Middle frontal gyrus (tissue), 1 donor: ENCODE results near the gene CDH4.

ENCODE experiments used
- DNase-seq: peaks from one replicate; pipeline ENCODE4 v3.0.0-alpha.2; 2015; ENCODE audit warnings: low spot score; ENCODE audit errors: extremely low spot score

CDH4 gene

DNA sequence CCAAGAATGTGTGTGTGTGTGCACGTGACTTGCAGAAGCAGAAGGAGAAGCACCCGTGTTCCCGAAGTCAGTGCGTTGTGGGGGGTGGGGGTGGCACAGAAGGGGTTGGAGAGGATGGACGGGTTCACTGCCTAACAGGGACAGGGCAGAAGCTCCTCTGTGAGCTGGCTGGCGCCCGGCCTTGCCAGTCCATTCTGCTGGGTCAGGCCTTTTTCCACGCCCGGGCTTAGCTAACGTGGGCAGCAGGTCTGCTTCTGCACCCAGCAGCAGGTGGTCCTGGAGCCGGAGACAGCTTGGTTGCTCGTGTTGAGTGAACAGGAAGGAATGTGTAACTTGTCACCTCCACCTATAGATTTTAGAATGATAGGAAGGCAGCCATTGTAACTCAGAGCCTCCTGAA lies 374.4 kb downstream of the CDH4 start:
- no peak for DNase-seq

DNA sequence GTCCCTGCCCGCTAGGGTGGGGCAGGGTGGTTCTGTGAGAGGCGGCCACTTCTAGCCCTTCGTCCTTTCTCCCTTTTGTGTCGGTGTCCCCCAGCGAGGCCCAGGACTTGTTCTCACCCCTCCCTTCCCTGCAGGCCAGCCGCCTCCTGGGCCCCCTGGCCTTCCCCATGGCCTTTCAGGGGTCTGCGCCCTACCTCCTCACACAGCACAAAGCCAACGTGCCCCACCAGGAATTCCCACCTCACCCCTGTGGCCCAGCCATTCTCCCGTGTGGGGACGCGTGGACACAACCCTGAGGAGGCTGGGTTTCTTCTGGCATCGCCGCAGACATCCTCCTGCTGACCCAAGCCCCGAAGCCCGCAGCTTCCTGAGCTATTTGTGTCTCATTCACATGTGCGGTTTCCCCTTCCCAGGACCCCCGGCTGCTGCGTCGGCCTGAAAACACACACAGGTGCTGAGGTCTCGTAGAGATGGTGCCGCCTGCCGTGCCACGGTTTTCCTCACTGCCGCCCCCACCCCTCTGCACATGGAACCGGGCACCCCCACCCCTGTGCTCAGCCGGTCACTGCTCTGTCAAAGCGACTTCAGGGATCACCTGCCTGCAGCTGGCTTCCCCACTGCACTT lies 375.8 kb downstream of the CDH4 start:
- no peak for DNase-seq

DNA sequence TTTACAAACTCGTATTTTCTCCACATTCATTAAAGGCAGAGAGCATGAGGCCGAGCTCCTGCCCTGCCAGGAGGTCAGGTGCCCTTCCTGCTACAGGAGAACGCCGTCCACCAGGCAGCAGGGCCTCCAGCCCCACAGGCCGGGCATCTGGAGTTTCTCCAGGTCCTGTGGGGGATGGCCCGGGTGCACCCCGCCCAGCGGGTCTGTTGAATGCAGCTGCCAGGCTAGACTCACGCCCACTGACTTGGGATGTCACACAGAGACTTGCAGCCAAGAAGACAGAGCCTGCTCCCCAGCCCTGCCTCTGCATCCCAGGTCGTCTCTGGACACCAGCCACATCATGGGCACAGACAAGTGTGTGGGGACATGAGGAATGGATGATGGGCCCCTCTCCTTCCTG lies 376.4 kb downstream of the CDH4 start:
- no peak for DNase-seq

DNA sequence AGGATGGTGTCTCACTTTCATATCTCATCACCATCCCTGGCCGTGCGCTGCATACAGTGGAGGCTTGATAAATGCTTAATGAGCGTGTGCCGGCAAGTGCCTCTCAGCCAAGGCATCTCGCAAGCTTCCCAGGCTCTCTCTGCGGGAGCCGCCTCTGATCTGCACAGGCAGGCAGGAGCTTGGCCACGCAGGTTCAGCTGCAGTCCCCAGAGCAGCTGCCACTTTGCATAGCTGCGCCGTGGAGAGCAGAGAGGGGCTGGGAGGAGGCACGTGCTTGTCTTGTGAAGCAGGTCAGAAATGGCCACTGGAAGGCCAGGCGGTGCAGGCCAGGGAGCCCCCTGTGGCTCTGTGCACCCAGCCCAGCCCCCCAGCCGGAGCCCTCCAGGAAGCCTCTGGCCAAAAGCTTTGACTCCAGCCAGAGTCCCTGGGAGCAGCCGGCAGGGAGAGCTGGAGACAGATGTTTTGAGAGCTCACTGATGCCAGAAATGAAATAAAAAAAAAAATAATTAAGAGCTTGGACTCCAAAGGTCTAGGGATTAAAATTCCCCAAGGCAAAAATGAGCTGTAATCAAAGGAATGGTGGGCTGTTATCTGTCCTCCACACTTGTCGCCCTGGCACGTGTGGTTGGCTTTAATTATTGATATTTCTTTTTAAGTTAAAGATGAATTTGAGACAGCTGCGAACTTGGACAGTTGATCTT lies 377.0 kb downstream of the CDH4 start:
- no peak for DNase-seq

DNA sequence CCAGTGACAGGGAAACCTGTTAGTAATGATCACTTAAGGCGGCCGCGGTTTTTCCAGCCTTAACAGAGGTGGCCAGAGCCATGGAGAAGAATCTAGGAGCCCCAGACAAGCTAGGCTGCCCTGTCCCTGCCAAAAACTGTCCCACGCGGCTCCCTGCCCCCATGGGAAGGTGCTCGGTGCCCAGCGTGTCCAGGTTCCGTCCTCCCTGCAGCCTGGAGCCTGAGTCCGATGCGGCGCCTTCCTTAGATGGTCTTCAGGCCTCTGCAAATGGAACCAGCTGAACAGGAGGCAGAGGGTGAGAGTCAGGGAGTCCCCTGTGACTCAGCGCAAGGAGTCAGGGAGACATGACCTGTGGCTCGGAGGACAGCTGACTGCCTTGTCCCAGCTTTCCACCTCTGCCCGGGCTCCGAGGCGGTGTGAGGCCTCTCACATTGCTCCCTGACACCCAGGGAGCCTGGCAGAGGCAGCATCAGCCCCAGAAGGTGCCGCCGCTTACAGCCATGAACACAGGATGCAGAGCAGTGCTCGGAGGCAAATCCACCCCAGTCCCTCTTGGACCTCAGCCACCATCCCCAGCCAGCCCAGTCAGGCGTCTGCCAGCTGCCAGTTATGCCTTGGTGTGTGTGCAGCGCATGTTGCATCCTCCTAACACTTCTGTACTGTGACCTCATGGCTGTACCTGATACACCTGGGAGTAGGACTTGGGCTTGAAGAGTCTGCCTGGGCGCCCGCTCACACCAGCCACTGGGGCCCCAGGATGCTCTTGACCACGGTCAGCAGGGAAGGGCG lies 377.7 kb downstream of the CDH4 start:
- no peak for DNase-seq

DNA sequence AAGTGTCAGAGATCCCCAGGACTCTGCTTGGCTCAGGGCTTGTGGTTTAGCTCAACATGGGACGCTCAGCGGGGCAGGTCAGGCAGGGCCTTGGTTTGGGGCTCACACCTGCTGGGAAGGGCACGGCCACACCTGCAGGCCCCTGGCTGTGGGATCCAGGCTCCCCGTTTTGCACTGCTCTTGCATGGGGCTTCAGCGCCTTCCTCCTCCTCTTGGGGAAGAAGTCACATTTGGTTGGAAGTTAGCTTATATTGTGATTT lies 378.3 kb downstream of the CDH4 start:
- no peak for DNase-seq

DNA sequence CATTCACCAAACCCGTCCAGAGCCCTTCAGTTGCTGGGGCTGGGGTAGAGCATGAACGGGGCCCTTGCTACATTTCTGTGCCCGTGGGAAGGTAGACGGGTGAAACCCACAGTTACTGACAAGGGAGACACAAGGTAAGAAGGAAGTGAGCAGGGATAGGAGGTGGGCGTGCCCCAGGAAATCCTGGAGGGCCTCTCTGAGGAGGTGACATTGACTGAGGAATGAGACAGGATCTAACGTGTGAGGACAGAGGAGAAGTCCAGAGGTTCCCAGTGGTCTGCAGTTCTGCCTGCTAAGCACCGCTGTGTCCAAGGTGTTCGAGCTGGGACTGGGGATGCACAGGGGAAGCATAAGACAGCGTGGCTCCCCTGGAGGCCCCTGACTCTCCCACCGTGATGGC lies 378.8 kb downstream of the CDH4 start:
- DNase-seq: no peak

DNA sequence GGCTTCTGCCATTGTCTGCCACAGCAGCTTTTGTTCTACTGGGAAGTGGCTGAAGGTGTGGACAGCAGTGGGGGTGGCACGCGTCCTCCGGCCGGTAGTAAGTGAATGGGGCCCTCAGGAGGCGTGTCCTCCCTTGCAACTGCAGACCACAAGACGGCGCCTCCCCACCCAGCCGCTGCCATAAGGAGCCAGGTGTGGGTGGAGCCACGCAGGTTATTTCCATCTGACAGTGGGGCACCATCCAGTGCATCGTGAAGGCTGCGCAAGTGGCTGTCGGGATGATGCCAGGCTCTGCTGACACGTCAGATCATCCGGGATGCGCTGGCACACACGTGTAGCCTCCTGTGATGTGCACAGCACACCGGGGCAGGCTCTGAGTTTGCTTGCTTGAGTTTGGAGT lies 379.7 kb downstream of the CDH4 start:
- no peak for DNase-seq

DNA sequence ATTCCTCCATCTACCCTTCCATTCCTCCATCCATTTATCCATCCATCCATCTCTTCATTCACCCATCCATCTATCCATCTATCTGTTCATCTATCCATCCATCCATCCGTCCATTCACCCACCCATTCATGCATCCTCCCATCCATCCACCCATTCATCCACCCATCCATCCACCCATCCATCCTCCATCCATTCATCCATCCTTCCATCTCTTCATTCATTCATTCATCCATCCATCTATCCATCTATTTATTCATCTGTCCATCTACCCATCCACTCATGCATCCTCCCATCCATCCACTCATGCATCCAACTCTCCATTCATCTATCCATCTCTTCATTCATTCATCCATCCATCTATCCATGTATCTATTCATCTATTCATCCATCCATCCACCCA lies 380.9 kb downstream of the CDH4 start:
- DNase-seq: no peak

DNA sequence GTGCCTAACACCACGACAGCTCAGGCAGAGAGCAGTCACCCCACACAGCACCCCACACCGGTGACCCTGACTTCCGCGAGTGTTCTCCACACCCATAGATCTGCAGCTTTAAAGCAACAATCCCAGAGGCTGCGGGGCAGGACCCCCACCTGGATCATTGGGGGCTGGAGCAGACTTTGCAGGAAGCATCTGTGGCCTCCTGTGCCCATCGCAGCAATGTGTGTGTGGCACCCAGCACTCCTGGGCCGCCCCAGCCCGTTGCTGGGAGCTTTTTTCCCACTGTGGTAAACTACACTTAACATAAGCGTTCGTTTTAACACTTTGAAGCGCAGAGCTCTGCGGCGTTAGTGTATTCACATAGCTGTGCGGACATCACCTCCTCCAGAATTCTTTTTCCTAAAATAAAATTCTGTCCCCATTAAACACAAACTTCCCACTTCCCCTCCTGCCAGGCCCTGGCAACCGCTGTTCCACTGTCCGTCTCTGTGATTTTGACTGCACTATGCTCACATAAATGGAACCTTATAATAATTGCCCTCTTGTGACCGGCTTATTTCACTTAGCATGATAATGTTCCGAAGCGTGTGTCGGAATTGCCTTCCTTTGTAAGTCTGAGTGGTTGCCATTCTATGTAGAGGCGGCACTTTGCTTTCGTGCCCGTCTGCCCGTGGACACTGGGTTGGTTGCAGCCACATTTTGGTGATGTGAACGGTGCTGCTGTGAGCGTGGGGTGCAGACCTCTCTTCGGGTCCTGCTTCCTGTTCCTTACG lies 382.5 kb downstream of the CDH4 start:
- no peak for DNase-seq

DNA sequence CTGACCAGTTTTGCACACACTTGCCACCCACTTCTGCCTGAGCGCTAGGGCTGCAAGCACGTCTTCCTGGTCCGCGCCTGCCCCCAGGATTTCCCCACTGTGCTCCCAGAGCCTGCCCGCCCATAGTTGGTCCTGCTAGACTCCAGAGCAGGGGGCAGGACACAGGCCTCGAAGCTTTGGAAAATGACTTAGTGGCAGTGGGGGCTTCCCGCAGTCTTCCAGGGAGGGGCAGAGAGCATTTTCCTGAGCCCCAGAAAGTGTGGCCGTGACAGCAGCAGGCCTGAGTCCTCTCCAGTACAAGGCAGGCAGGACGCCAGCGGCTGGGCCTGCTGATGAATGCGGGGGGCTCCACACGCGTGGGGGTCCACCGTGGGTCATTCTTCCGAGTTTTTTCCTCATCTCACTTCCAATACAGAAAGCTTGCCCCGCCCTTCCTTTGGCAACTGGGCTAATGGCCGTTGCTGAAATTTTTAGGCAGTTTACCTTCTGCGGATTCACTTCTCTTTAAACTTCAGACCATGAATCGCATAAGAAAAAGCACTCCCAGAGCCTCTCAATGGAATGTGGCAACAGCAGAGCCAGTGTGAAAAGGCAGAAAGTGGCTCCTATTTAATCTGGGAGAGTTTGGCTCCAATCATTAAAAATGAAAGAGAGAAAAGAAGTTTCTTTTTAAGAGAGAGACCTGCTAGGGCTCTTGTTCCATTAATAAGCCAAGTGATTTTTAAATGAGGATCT lies 383.8 kb downstream of the CDH4 start:
- no peak for DNase-seq

DNA sequence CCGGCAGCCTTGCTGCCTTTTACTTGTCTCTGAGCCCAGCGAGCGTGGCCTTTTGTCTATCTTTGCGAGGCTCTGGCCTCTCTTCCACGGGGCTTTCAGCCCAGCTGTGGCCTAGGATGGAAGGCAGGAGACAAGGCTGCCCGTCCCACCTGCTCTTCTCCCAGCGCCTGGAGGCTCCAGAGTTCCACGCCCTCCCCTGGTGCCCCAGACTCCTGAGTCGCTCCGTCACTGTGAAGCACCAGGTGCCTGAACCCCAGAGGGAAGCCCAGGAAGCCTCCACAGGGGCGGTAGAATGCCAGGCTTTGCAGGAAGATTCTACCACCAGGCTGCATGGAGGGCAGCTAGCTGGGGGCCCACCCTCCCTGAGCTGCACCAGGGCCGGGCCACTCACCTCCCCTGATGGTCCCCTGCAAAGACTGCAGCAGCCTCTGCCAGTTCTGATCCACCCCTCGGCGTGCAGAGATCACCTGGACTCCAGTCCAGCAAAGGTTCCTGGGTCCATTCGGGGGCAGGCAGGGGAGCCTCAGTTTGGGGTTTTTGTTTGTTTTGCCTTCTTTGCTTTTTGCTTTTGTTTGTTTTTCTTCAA lies 384.6 kb downstream of the CDH4 start:
- DNase-seq: no peak

DNA sequence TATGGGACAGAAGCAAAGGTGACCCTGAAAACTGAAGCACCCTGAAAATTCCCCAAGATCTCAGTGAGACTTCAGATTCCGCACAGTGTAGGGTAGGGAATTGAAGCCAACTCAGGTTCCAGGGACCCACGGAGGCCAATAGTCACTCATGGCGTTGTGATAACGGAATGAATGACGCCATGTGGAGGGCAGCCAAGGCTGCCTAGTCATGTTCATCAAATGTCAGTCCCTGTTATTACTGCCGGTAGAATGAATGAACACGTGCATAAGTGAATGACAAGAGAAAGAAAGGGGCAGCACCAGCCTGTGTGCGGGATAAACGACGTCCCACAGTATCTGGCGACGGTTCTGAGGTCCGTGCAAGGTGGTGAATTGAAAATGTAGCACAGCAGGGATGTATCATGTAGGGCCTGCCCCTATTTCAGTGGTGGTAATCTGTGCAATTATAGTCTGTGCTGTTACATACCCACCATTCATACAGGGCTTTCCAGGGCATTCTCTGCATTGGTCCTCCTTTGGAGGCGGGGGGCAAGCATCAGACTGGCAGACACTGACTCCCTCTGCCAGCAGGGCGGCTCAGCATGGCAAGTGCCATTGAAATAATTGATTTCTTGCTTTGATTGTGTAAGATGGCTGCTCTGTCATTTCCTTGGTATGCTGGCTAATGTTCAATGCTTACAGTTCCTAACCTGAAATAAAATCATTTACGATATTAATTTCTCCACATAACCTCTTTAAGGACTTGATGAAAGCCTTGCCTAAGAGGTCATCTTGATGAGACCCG lies 386.9 kb downstream of the CDH4 start:
- no peak for DNase-seq

DNA sequence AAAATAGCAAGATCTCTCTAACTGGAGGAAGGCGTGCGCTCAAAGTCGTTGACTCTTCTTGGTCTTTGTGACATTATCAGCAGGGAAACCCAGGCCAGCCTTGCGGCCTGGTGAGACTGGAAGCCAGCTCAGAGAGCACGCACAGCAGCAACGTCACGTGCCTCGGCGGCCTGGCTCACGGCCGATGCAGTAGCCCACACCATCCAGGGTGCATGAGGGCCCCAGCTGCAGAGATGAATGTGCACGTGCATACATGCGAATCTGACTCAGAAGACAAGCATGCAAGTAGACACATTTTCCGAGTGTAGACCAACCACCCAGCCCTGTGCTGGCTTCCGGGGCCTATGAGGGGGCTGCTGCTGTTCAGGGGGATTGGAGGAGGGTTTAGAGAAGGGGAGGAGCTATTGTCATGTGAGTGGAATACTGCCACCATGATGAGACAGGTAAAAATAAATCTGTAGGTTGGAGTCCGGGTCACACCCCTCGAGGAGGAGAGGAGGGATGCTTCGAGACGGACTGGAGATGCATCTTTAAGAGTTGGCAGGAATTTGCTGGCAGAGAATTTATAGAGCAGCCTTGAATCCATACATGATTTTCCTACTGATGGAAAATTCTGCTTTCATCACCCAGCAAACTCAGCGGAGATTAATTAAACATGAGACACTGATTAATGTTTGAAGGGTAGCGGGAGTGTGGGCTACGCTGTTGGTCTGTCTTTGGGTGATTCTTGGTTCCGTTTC lies 388.2 kb downstream of the CDH4 start:
- DNase-seq: no peak

DNA sequence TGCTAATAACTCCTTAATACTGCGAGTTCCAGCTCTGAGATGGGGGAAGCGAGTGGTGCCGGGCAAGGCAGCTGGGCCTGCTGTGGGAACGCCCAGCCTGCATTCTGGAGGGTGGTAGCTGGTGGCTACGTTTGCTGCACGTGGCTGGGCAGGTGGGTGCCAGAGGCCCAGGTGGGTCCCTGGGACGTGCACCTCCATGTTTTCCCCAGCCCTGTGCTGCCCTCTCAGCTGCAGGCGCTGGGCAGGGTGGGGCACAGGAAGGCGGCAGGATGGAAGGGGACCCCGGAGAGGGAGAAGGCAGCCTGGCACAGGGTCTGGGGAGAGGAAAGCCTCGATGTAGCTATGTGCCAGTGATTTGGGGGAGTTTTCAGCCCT lies 388.8 kb downstream of the CDH4 start:
- DNase-seq: no peak

DNA sequence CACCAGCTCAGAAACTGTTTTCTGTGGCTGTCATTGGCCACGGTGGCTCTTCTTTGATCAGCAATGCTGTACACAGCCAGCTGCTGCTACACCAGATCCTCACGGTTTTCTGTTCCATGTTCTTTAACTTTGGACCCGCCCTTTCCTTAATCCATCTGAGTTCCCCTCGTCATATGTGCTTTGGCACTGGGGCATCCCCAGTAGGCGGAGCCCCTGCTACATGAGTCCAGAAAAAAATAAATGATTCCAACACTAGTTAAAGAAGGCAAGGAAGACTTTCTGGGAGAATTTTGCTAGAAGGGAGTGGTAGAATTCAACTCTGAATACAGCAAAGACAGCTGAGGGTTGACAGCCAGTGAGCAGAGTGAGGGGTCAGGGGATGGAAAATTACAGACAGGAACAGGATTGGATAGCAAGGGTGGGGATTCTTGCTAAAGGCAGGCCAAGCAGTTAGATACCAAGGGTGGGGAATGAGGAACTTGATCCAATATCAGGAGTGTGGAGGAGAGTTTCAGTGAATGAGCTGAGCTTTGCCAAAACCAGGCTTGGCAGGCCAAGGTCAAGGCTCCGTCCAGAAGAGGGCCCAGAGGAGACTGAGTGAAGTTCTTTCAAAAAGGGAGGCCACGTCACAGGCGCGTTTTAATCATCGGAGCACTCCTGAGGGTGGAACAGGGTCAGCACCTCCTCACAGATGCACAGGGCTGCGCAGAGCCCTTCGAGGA lies 391.8 kb downstream of the CDH4 start:
- DNase-seq: no peak

DNA sequence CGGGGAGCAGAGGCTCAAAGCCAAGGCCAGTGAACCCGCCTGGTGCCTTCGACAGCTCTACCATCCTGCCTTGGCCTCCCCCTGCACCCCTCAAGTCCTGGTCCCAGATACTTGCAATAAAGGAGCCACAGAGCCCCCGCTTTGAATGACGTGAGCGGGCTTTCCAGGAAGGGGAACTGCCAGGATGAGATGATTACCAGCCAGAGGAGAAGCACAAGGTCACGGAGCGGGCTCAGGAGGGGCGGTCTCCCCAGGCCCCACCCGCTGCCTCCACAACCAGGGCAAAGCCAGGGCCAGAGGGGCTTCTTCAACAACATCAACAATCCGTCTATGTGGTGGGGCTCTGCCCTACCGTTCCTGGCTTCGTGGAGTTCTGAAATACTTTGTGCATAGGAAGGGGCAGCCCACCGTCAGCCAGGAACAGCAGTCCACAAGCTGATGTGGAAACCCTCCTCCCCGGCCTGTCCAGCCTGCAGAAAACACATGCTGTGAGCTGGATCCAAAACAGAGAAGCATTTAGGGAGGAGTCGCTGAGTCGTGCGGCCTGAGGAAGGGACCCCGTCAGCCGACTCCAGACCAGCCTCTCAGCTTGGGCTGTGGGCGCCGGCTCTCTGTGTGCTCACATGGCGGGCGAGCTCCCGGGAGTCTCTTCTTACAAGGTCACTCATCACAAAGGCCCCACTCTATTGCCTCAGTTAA lies 392.5 kb downstream of the CDH4 start:
- DNase-seq: no peak

DNA sequence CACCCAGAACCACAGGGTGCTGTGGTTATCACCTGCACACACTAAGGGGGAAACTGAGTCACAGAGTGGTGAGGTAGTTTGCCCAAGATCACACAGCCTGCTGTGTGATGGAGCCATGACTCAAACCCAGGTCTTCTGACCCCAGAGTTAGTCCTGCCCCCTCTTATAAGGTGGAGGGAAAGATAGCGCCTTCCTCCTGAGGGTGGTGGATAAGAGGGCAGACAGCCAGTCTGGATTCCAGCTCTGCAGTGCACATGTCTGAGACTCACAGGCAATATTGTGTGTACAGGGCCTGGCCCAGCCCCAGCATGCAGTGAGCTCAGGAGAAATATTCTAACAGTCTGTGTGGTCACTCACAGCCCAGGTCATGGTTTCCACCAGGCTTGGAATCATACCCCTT lies 393.7 kb downstream of the CDH4 start:
- DNase-seq: no peak
